ENCODE measurements around the gene TBC1D3C.
"Not testable (repeated sequence)": the region's sequence is repeated elsewhere in the genome, so short reads cannot be mapped to it uniquely, and the experiment has no call there.

Gene TBC1D3C

GRCh38 chr17:38068534-38068933 is at the start of gene TBC1D3C:
Gene TBC1D3C (minus strand): TSS chr17:38068634. CDS start chr17:38067066, 1,568 bp downstream.
- DNase-seq (ENCODE audit: low read depth in 1 of 2, low spot score in 1 of 2) = not testable (repeated sequence)

DNA sequence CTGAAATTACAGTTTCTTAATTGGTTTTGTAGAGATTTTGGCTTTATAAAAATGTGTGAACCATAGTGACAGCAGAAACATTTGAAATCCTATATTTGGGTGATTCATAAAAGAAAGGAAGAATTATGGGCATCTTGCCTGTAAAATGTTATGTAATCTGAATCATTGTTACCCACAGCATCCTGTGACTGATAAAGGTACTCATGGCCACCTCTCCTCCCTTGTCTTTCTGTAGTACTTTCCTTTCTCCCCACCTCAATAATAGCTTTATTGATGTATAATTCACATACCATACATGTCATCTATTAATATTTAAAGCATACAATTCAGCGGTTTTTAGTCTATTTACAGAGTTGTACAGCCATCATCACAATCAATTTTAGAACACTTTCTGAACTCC is 30.8 kb upstream of the TBC1D3C start:
- in situ Hi-C loops (cut with HindIII; ENCODE audit: low pct_unique_long_range_greater_than_20kb, low sequenced_read_pairs); DNase-seq (ENCODE audit: low read depth in 1 of 2, low spot score in 1 of 2): not testable (repeated sequence)

More at GRCh38 chr17:38068534-38068933, at the start of gene TBC1D3C:
- in situ Hi-C loops (cut with HindIII; ENCODE audit: low pct_unique_long_range_greater_than_20kb, low sequenced_read_pairs) = not testable (repeated sequence)

GRCh38 chr17:38094059-38094694 is 25.7 kb upstream of the TBC1D3C start:
- DNase-seq (ENCODE audit: low read depth in 1 of 2, low spot score in 1 of 2); in situ Hi-C loops (cut with HindIII; ENCODE audit: low pct_unique_long_range_greater_than_20kb, low sequenced_read_pairs): not testable (repeated sequence)

- DNase-seq (ENCODE audit: low read depth in 1 of 2, low spot score in 1 of 2); in situ Hi-C loops (cut with HindIII; ENCODE audit: low pct_unique_long_range_greater_than_20kb, low sequenced_read_pairs): not testable (repeated sequence)
Measured at GRCh38 chr17:38088120-38088519, 19.7 kb upstream of the TBC1D3C start.

DNA sequence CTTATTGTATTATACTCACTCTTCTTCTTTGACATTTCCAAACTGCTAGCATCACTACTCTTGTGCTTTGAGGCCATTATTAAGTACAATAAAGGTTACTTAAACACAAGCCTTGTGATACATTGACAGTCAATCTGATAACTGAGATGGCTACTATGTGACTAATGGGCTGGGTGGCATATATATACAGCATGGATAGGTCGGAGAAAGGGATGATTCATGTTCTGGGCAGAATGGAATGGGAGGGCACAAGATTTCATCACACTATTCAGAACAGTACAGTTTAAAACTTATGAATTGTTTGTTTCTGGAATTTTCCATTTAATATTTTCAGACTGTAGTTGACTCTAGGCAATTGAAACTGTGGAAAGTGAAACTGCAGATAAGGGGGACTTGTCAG is 18.9 kb upstream of the TBC1D3C start:
- DNase-seq (ENCODE audit: low read depth in 1 of 2, low spot score in 1 of 2); in situ Hi-C loops (cut with HindIII; ENCODE audit: low pct_unique_long_range_greater_than_20kb, low sequenced_read_pairs): not testable (repeated sequence)
